PC-9 (cell line): ENCODE measurements around the gene CDC42EP1. TPM values are rescaled to one million over a fixed set of nuclear protein-coding genes. Genes with fewer than 3 reads are reported as not detected.

Experiments used
- BruUV-seq: library from RNA; stranded (reverse); fragments of 400-500 nt; replicated peaks from 2 replicates; lab custom pipeline; 2021; lab: Mats Ljungman, UMichigan
- CTCF ChIA-PET: fragments of 300-600 bp; sonication (Branson Sonifier 250); formaldehyde crosslinking; loops from one replicate; lab custom pipeline; 2022; ENCODE audit warnings: antibody characterized with exemption; lab: Charles Lee
- POLR2A ChIA-PET: fragments of 300-600 bp; sonication (Branson Sonifier 250); formaldehyde crosslinking; loops from one replicate; lab custom pipeline; 2022; ENCODE audit warnings: antibody characterized with exemption; ENCODE audit not compliant: unreplicated experiment; lab: Charles Lee
- DNase-seq, 2 experiments: peaks; one replicate each; pipeline versions ENCODE4 v3.0.0 to v3.0.0-alpha.2; 2015 to 2022; ENCODE audit warnings: mixed read lengths in 1 of 2
- H2AFZ ChIP-seq: fragments of 200-600 bp; sonication (generic); 2 replicates; pipeline ENCODE4 v1.8.1; 2017; ENCODE audit warnings: antibody characterized with exemption
- H3F3A ChIP-seq: fragments of 200-600 bp; sonication (generic); 2 replicates; pipeline ENCODE4 v1.8.1; 2017; ENCODE audit warnings: antibody characterized with exemption, mild to moderate bottlenecking, low read depth; ENCODE audit not compliant: insufficient read depth
- H3K27ac ChIP-seq: fragments of 200-600 bp; sonication (generic); 2 replicates; pipeline ENCODE4 v1.6.1; 2016; ENCODE audit warnings: mixed run types
- H3K27me3 ChIP-seq: fragments of 200-600 bp; sonication (generic); 2 replicates; pipeline ENCODE4 v1.6.1; 2016; ENCODE audit warnings: low read depth, mixed run types; ENCODE audit not compliant: insufficient read depth
- H3K36me3 ChIP-seq: fragments of 200-600 bp; sonication (generic); 2 replicates; pipeline ENCODE4 v1.6.1; 2016; ENCODE audit warnings: low read depth, mixed run types
- H3K4me1 ChIP-seq: fragments of 200-600 bp; sonication (generic); replicated peaks from 2 replicates; pipeline ENCODE4 v1.6.1; 2016; ENCODE audit warnings: mixed run types; ENCODE audit not compliant: insufficient read depth
- H3K4me2 ChIP-seq: fragments of 200-600 bp; sonication (generic); 2 replicates; pipeline ENCODE4 v1.6.1; 2017; ENCODE audit warnings: mixed run types
- H3K4me3 ChIP-seq: fragments of 200-600 bp; sonication (generic); 2 replicates; pipeline ENCODE4 v1.6.1; 2016; ENCODE audit warnings: mixed run types
- H3K79me2 ChIP-seq: fragments of 200-600 bp; sonication (generic); 2 replicates; pipeline ENCODE4 v1.6.1; 2017; ENCODE audit warnings: low read depth, mixed run types
- H3K9me2 ChIP-seq: fragments of 200-600 bp; sonication (generic); 2 replicates; pipeline ENCODE4 v1.8.1; 2017; ENCODE audit warnings: mild to moderate bottlenecking; ENCODE audit not compliant: insufficient read depth
- H3K9me3 ChIP-seq: fragments of 200-600 bp; sonication (generic); 2 replicates; pipeline ENCODE4 v1.8.1; 2016; ENCODE audit warnings: low read depth; ENCODE audit not compliant: insufficient read depth
- H4K20me1 ChIP-seq: fragments of 200-600 bp; sonication (generic); 2 replicates; pipeline ENCODE4 v1.8.1; 2017; ENCODE audit not compliant: insufficient read depth
- CTCF ChIP-seq: fragments of 200-600 bp; sonication (generic); conservative IDR thresholded peaks from 2 replicates; pipeline ENCODE4 v1.6.1; 2017; ENCODE audit warnings: mixed run types, antibody characterized with exemption, mild to moderate bottlenecking, moderate library complexity
- EZH2 ChIP-seq: fragments of 200-600 bp; sonication (generic); IDR thresholded peaks from 2 replicates; pipeline ENCODE4 v1.8.0; 2017; ENCODE audit warnings: antibody characterized with exemption, low read depth
- intact Hi-C: fragments of 100-400 bp; cut with micrococcal nuclease; formaldehyde crosslinking; loops from one replicate; pipeline ENCODE4 v1.10.0; 2022; ENCODE audit not compliant: unreplicated experiment
- total RNA-seq: library from RNA; stranded (reverse); gene quantifications from 2 replicates; pipeline ENCODE4 v1.2.3, GENCODE V29; 2021

Gene CDC42EP1
- total RNA-seq, 1 experiment from 2014 or later = 94.0 TPM

GRCh38 chr22:37556710-37557109 is 3.6 kb upstream of the CDC42EP1 start:
- no peaks in the 10 kb centered on the region for H3K9me3 ChIP-seq
- POLR2A ChIA-PET = no interaction called here
- no peaks in the 10 kb centered on the region for H3K27me3 ChIP-seq
- H2AFZ ChIP-seq = no peak overlapping the region
- no peak for DNase-seq
- no peaks in the 10 kb centered on the region for H3K9me2 ChIP-seq
- H3K36me3 ChIP-seq = no peaks in the 10 kb centered on the region
- CTCF ChIA-PET = no interaction called here
- H3K4me1 ChIP-seq = peaks cover 11% of the 10 kb centered on the region; the same call in 1 of the 2 replicates
- intact Hi-C loops = no loop called here
- no peak overlapping the region for H3K27ac ChIP-seq
- H3F3A ChIP-seq = peaks cover 9% of the 10 kb centered on the region; the same call in 1 of the 2 replicates
- no peaks in the 10 kb centered on the region for H4K20me1 ChIP-seq
- BruUV-seq = no TSS peak
- TF ChIP-seq CTCF = no peak
- TF ChIP-seq EZH2 = no peak
- H3K4me2 ChIP-seq = no peak overlapping the region
- peaks cover 13% of the 10 kb centered on the region for H3K79me2 ChIP-seq
- H3K4me3 ChIP-seq = no peak overlapping the region

- no peaks in the 10 kb centered on the region for H4K20me1 ChIP-seq
- CTCF ChIA-PET = no interaction called here
- no peak for DNase-seq
- no peak overlapping the region for H3K4me2 ChIP-seq
- POLR2A ChIA-PET = interaction anchor here (0.6 kb wide), 1 partner anchor 16 kb away, joined by 4 read pairs; no protein-coding TSS in a partner anchor
- H3K27me3 ChIP-seq = no peaks in the 10 kb centered on the region
- peaks cover 17% of the 10 kb centered on the region for H3K4me1 ChIP-seq
- no peak overlapping the region for H2AFZ ChIP-seq
- TF ChIP-seq CTCF (no peak), EZH2 (no peak)
- H3K4me3 ChIP-seq = no peak overlapping the region
- no peaks in the 10 kb centered on the region for H3K9me3 ChIP-seq
- intact Hi-C loops = no loop called here
- H3F3A ChIP-seq = peaks cover 14% of the 10 kb centered on the region; the same call in 1 of the 2 replicates
- no peaks in the 10 kb centered on the region for H3K9me2 ChIP-seq
- H3K36me3 ChIP-seq = no peaks in the 10 kb centered on the region
- no TSS peak for BruUV-seq
- H3K27ac ChIP-seq = no peak overlapping the region
- peaks cover 20% of the 10 kb centered on the region for H3K79me2 ChIP-seq
Measured at GRCh38 chr22:37557321-37558001, 2.8 kb upstream of the CDC42EP1 start.

- no peak for DNase-seq
- H3K4me1 ChIP-seq = peaks cover 31% of the 10 kb centered on the region
- BruUV-seq = no TSS peak
- H3F3A ChIP-seq = peaks cover 22% of the 10 kb centered on the region
- H3K27ac ChIP-seq = no peak overlapping the region
- H4K20me1 ChIP-seq = peaks cover 4% of the 10 kb centered on the region
- H3K27me3 ChIP-seq = no peaks in the 10 kb centered on the region
- TF ChIP-seq EZH2 = no peak
- no peak for TF ChIP-seq CTCF
- no peaks in the 10 kb centered on the region for H3K9me2 ChIP-seq
- no peaks in the 10 kb centered on the region for H3K36me3 ChIP-seq
- no peak overlapping the region for H3K4me2 ChIP-seq
- H3K9me3 ChIP-seq = no peaks in the 10 kb centered on the region
- no peak overlapping the region for H2AFZ ChIP-seq
- ChIA-PET POLR2A (no interaction called here), CTCF (no interaction called here)
- no peak overlapping the region for H3K4me3 ChIP-seq
- intact Hi-C loops = no loop called here
- peaks cover 34% of the 10 kb centered on the region for H3K79me2 ChIP-seq
Measured at GRCh38 chr22:37558815-37559214, 1.5 kb upstream of the CDC42EP1 start.
